HepG2 (cell line): Measurements from ENCODE around the gene RTCA. TPM values are rescaled to one million over a fixed set of nuclear protein-coding genes. Genes with fewer than 3 reads are reported as not detected.
A peak's percentile ranks its signal among the peaks of the same experiment; 100 is the strongest.

Experiments used
- ATAC-seq: fragments of 200-7000 bp; cut with Tn5 transposase; 3 replicates; pipeline ENCODE4 v1.9.1; 2020; ENCODE audit warnings: mild to moderate bottlenecking, moderate library complexity
- BruUV-seq: library from RNA; stranded (reverse); fragments of 400-500 nt; replicated peaks from 2 replicates; lab custom pipeline; 2021; lab: Mats Ljungman, UMichigan
- CTCF ChIA-PET: fragments of 300-600 bp; formaldehyde crosslinking; extraction: SDS; loops from one replicate; lab custom pipeline; 2021; ENCODE audit warnings: low total read pairs, inconsistent platforms, low intra/inter-chr PET ratio; lab: Yijun Ruan, JAX
- POLR2A ChIA-PET: fragments of 350-600 bp; sonication (Branson Sonifier 250); formaldehyde crosslinking; loops from one replicate; lab custom pipeline; 2020; ENCODE audit warnings: antibody characterized with exemption, inconsistent platforms; lab: Yijun Ruan, JAX
- DNase-seq: peaks from one replicate; pipeline ENCODE4 v3.0.0-alpha.2; 2015; ENCODE audit warnings: low spot score
- FAIRE-seq: peaks from 3 replicates; lab custom pipeline; 2011; peaks lifted over from hg19 to GRCh38; lab: Jason Lieb, UNC
- H2AFZ ChIP-seq: one replicate; pipeline ENCODE4 v1.6.1; 2011; ENCODE audit warnings: low read length, inconsistent platforms
- H3K27ac ChIP-seq: fragments of 300-600 bp; 3 replicates; pipeline ENCODE4 v1.8.0; 2011; ENCODE audit warnings: mixed run types, mild to moderate bottlenecking, mixed read lengths, low read length, inconsistent platforms; ENCODE audit not compliant: insufficient read depth; ENCODE audit errors: extremely low read length
- H3K27me3 ChIP-seq, 2 experiments: fragments of 200-600 bp in 1 of 2; 2 replicates in 1 of 2; 3 replicates in 1 of 2; pipeline versions ENCODE4 v1.6.0 to v1.8.0; 2011; ENCODE audit warnings: low read length in 2 of 2, mild to moderate bottlenecking in 2 of 2, moderate library complexity in 2 of 2, inconsistent platforms in 1 of 2; ENCODE audit not compliant: insufficient read depth in 2 of 2, control insufficient read depth in 1 of 2
- H3K36me3 ChIP-seq, 2 experiments: fragments of 200-600 bp in 1 of 2; replicated peaks in 1 of 2; 2 replicates in 1 of 2; 3 replicates in 1 of 2; pipeline versions ENCODE4 v1.5.1 to v1.8.0; 2011; ENCODE audit warnings: low read length in 2 of 2, inconsistent platforms in 1 of 2; ENCODE audit not compliant: insufficient read depth in 2 of 2, control insufficient read depth in 1 of 2
- H3K4me1 ChIP-seq: 2 replicates; pipeline ENCODE4 v1.5.1; 2012; ENCODE audit warnings: low read length, inconsistent platforms; ENCODE audit not compliant: insufficient read depth
- H3K4me2 ChIP-seq: 2 replicates; pipeline ENCODE4 v1.6.0; 2011; ENCODE audit warnings: low read depth, low read length, inconsistent platforms
- H3K4me3 ChIP-seq, 3 experiments: fragments of 200-600 bp in 1 of 3; sonication (generic), shearing (Covaris generic) in 1 of 3; replicated peaks in 1 of 3; 2 replicates each; pipeline ENCODE4 v1.5.1; 2011 to 2016; ENCODE audit warnings: low read length in 3 of 3, inconsistent platforms in 2 of 3, low read depth in 2 of 3, mild to moderate bottlenecking in 2 of 3, control low read depth in 1 of 3, mixed read lengths in 1 of 3; ENCODE audit not compliant: insufficient read depth in 1 of 3
- H3K79me2 ChIP-seq: one replicate; pipeline ENCODE4 v1.6.1; 2011; ENCODE audit warnings: low read length, inconsistent platforms; ENCODE audit not compliant: insufficient read depth
- H3K9ac ChIP-seq: 2 replicates; pipeline ENCODE4 v1.6.0; 2011; ENCODE audit warnings: mild to moderate bottlenecking, low read depth, low read length, inconsistent platforms; ENCODE audit not compliant: insufficient read depth
- H3K9me3 ChIP-seq: 2 replicates; pipeline ENCODE4 v1.5.1; 2012; ENCODE audit warnings: mild to moderate bottlenecking, low read length
- H4K20me1 ChIP-seq: 2 replicates; pipeline ENCODE4 v1.6.0; 2011; ENCODE audit warnings: inconsistent platforms, mild to moderate bottlenecking, low read length, moderate library complexity; ENCODE audit not compliant: insufficient read depth
- E2F2 ChIP-seq: sonication (generic); formaldehyde crosslinking; IDR thresholded peaks from 2 replicates; pipeline ENCODE4 v1.4.0; 2020; ENCODE audit warnings: missing genetic modification reagents, borderline replicate concordance
- GABPB1 ChIP-seq: IDR thresholded peaks from 2 replicates; pipeline ENCODE4 v1.6.1; 2016; ENCODE audit warnings: mild to moderate bottlenecking, missing genetic modification reagents, moderate library complexity, missing compliant biosample characterization
- IRF1 ChIP-seq: sonication (generic); formaldehyde crosslinking; IDR thresholded peaks from 2 replicates; pipeline ENCODE4 v1.4.0; 2020; ENCODE audit warnings: low read depth, mild to moderate bottlenecking, missing genetic modification reagents
- NR2F2 ChIP-seq: IDR thresholded peaks from 2 replicates; pipeline ENCODE4 v1.6.1; 2012; ENCODE audit warnings: low read depth, inconsistent platforms, borderline replicate concordance
- PAXIP1 ChIP-seq: sonication (generic); formaldehyde crosslinking; conservative IDR thresholded peaks from 2 replicates; pipeline ENCODE4 v1.4.0; 2020; ENCODE audit warnings: mild to moderate bottlenecking, missing genetic modification reagents, moderate library complexity
- RAD21 ChIP-seq: fragments of 450-650 bp; formaldehyde crosslinking; IDR thresholded peaks from 2 replicates; pipeline ENCODE4 v1.5.0; 2020; ENCODE audit warnings: mild to moderate bottlenecking
- RBFOX2 ChIP-seq: fragments of 200-400 bp; formaldehyde crosslinking; IDR thresholded peaks from 2 replicates; pipeline ENCODE4 v1.6.1; 2017; ENCODE audit warnings: low read depth, mild to moderate bottlenecking, low read length
- RELA ChIP-seq: sonication (generic); formaldehyde crosslinking; IDR thresholded peaks from 2 replicates; pipeline ENCODE4 v1.4.0; 2020; ENCODE audit warnings: missing genetic modification reagents
- SNAPC2 ChIP-seq: sonication (generic); formaldehyde crosslinking; IDR thresholded peaks from 2 replicates; pipeline ENCODE4 v1.8.1; 2022; ENCODE audit warnings: mild to moderate bottlenecking, missing genetic modification reagents
- ZMYM2 ChIP-seq: sonication (generic); formaldehyde crosslinking; IDR thresholded peaks from 2 replicates; pipeline ENCODE4 v1.8.0; 2022; ENCODE audit warnings: mild to moderate bottlenecking, missing genetic modification reagents
- ZNF263 ChIP-seq: sonication (generic); formaldehyde crosslinking; IDR thresholded peaks from 2 replicates; pipeline ENCODE4 v1.4.0; 2020; ENCODE audit warnings: missing genetic modification reagents
- ZNF556 ChIP-seq: sonication (generic); formaldehyde crosslinking; IDR thresholded peaks from 2 replicates; pipeline ENCODE4 v1.4.0; 2020; ENCODE audit warnings: mild to moderate bottlenecking, missing genetic modification reagents, borderline replicate concordance
- ZUFSP ChIP-seq: sonication (generic); formaldehyde crosslinking; IDR thresholded peaks from 2 replicates; pipeline ENCODE4 v1.9.0; 2021; ENCODE audit warnings: missing genetic modification reagents, mild to moderate bottlenecking, borderline replicate concordance
- WGBS: methylation state at CpG from one replicate; pipeline ENCODE4 v1.1.6; 2017; ENCODE audit warnings: low lambda C conversion rate; 5-methylcytosine and 5-hydroxymethylcytosine counted together
- in situ Hi-C: cut with HindIII; loops from 2 replicates; pipeline ENCODE4 v1.10.0; 2017; ENCODE audit warnings: low pct_unique_long_range_greater_than_20kb; ENCODE audit not compliant: extremely low pct_ligation_motif_present
- intact Hi-C: fragments of 100-400 bp; cut with micrococcal nuclease; formaldehyde crosslinking; loops from one replicate; pipeline ENCODE4 v1.10.0; 2022; ENCODE audit not compliant: unreplicated experiment
- polyA plus RNA-seq, 8 experiments: library from polyadenylated mRNA; depleted of rRNA in 3 of 8; stranded (reverse) in 7 of 8; unstranded in 1 of 8; fragments of >200 nt; fragmentation: Illumina TruSeq in 4 of 8; extraction: Trizol in 4 of 8; gene quantifications; 2 replicates each; pipeline versions ENCODE4 v1.2.1 to v1.2.3, GENCODE V29; 2011 to 2016; ENCODE audit warnings: low read depth in 4 of 8, missing spikeins in 1 of 8, mixed read lengths in 1 of 8; ENCODE audit not compliant: insufficient read depth in 1 of 8
- total RNA-seq, 5 experiments: library from RNA; depleted of rRNA; stranded (reverse); fragments of >200 nt; fragmentation: Illumina TruSeq; extraction: Trizol; gene quantifications; 2 replicates each; pipeline ENCODE4 v1.2.3, GENCODE V29; 2016; ENCODE audit warnings: low read depth in 1 of 5

The RTCA gene
- total and polyA plus RNA-seq, 2 of the 13 experiments (the other 11 are each of a cell fraction or from before 2014, with no cell fraction given) = 22.7 to 31.0 TPM

GRCh38 chr1:100320311-100321099 is 54.5 kb downstream of the RTCA start (continued):
- TF ChIP-seq ZUFSP = no peak
- no peak for TF ChIP-seq NR2F2
- no peak for TF ChIP-seq GABPB1 (CRISPR knock-in tag)
- TF ChIP-seq SNAPC2 (CRISPR knock-in tag) = no peak
- no peak for TF ChIP-seq RBFOX2
- TF ChIP-seq ZNF263 (CRISPR knock-in tag) = 0 out of 2 replicates have a peak, but pooled peaks have one; percentile 26

GRCh38 chr1:100321100-100321493 is 55.1 kb downstream of the RTCA start:
- Histone ChIP-seq H4K20me1 (no peaks in the 10 kb centered on the region), H2AFZ (no peak overlapping the region), H3K79me2 (no peaks in the 10 kb centered on the region), H3K4me3 (no peak overlapping the region), H3K27ac (no peak overlapping the region), H3K4me1 (peaks cover 34% of the 10 kb centered on the region), H3K9ac (no peak overlapping the region), H3K4me2 (peak overlapping the region; percentile 39), H3K27me3 (no peaks in the 10 kb centered on the region), H3K9me3 (no peaks in the 10 kb centered on the region), H3K36me3 (no peaks in the 10 kb centered on the region)
- CTCF ChIA-PET = no interaction called here
- in situ Hi-C loops (no loop called here), intact Hi-C loops (no loop called here)
- no peak for DNase-seq
- WGBS = 54% methylated on average over 7 of the region's 7 CpGs
- POLR2A ChIA-PET = no interaction called here
- ATAC-seq = no peak
- no TSS peak for BruUV-seq
- peak; percentile 34 for FAIRE-seq
- TF ChIP-seq ZMYM2 (CRISPR knock-in tag) (peak; percentile 69; the same call in 1 of the 2 replicates), E2F2 (CRISPR knock-in tag) (no peak), PAXIP1 (CRISPR knock-in tag) (no peak), RELA (CRISPR knock-in tag) (no peak), RAD21 (CRISPR knock-in tag) (no peak), ZNF556 (CRISPR knock-in tag) (no peak), IRF1 (no peak)
